IMR-90 (cell line): ENCODE results near the gene LUZP1. TPM values are rescaled to one million over a fixed set of nuclear protein-coding genes. Genes with fewer than 3 reads are reported as not detected.

Experiments used
- ATAC-seq: fragments of 200-7000 bp; cut with Tn5 transposase; 2 replicates; pipeline ENCODE4 v1.9.1; 2020; ENCODE audit warnings: low read depth, mild to moderate bottlenecking, moderate library complexity
- BruUV-seq: library from RNA; stranded (reverse); fragments of 400-500 nt; replicated peaks from 2 replicates; lab custom pipeline; 2021; lab: Mats Ljungman, UMichigan
- CTCF ChIA-PET: fragments of 300-600 bp; formaldehyde crosslinking; extraction: SDS; loops from one replicate; lab custom pipeline; 2021; ENCODE audit warnings: antibody characterized with exemption; lab: Yijun Ruan, JAX
- POLR2A ChIA-PET: fragments of 300-600 bp; sonication (Branson Sonifier 250); formaldehyde crosslinking; loops from one replicate; lab custom pipeline; 2022; ENCODE audit warnings: antibody characterized with exemption; ENCODE audit not compliant: unreplicated experiment; lab: Charles Lee
- DNase-seq: peaks from one replicate; pipeline ENCODE4 v3.0.0; 2013
- H2AFZ ChIP-seq: replicated peaks from 2 replicates; pipeline ENCODE3; 2013; ENCODE audit warnings: low read length, mild to moderate bottlenecking; ENCODE audit not compliant: poor library complexity
- H2AK5ac ChIP-seq: 2 replicates; pipeline ENCODE4 v1.6.1; 2013; ENCODE audit warnings: low read depth, low read length, inconsistent platforms
- H2AK9ac ChIP-seq: replicated peaks from 2 replicates; pipeline ENCODE3; 2013; ENCODE audit warnings: mild to moderate bottlenecking, low read depth, low read length, moderate library complexity; ENCODE audit not compliant: poor library complexity
- H2BK120ac ChIP-seq: 2 replicates; pipeline ENCODE4 v1.6.1; 2013; ENCODE audit warnings: low read depth, low read length, inconsistent platforms
- H2BK15ac ChIP-seq: 3 replicates; pipeline ENCODE4 v1.6.1; 2013; ENCODE audit warnings: low read depth, low read length, inconsistent platforms
- H2BK20ac ChIP-seq: 2 replicates; pipeline ENCODE4 v1.6.1; 2013; ENCODE audit warnings: low read depth, mild to moderate bottlenecking, inconsistent platforms, low read length, moderate library complexity
- H2BK5ac ChIP-seq: 2 replicates; pipeline ENCODE4 v1.6.1; 2013; ENCODE audit warnings: mild to moderate bottlenecking, low read depth, low read length, inconsistent platforms; ENCODE audit not compliant: poor library complexity, severe bottlenecking
- H3K14ac ChIP-seq: replicated peaks from 2 replicates; pipeline ENCODE4 v1.6.1; 2013; ENCODE audit warnings: low read depth, low read length, inconsistent platforms
- H3K18ac ChIP-seq: 2 replicates; pipeline ENCODE4 v1.6.1; 2013; ENCODE audit warnings: low read depth, low read length, control low read depth
- H3K23ac ChIP-seq: 2 replicates; pipeline ENCODE4 v1.6.1; 2013; ENCODE audit warnings: low read depth, low read length, inconsistent platforms
- H3K27ac ChIP-seq: 2 replicates; pipeline ENCODE4 v1.5.1; 2013; ENCODE audit warnings: mild to moderate bottlenecking, control low read depth, low read length; ENCODE audit not compliant: insufficient read depth
- H3K27me3 ChIP-seq: 2 replicates; pipeline ENCODE4 v1.6.1; 2013; ENCODE audit warnings: low read length; ENCODE audit not compliant: control insufficient read depth, insufficient read depth
- H3K36me3 ChIP-seq: 2 replicates; pipeline ENCODE4 v1.6.1; 2013; ENCODE audit warnings: low read length, mixed read lengths; ENCODE audit not compliant: control insufficient read depth, insufficient read depth
- H3K4ac ChIP-seq: 2 replicates; pipeline ENCODE4 v1.6.1; 2013; ENCODE audit warnings: low read depth, low read length, inconsistent platforms
- H3K4me1 ChIP-seq: 2 replicates; pipeline ENCODE4 v1.6.1; 2013; ENCODE audit warnings: low read length, mixed read lengths; ENCODE audit not compliant: control insufficient read depth, insufficient read depth
- H3K4me2 ChIP-seq: 2 replicates; pipeline ENCODE4 v1.6.1; 2013; ENCODE audit warnings: low read depth, mild to moderate bottlenecking, control low read depth, low read length, moderate library complexity
- H3K4me3 ChIP-seq: 2 replicates; pipeline ENCODE4 v1.5.1; 2013; ENCODE audit warnings: low read depth, mild to moderate bottlenecking, control low read depth, low read length, moderate library complexity; ENCODE audit not compliant: insufficient read depth
- H3K56ac ChIP-seq: 2 replicates; pipeline ENCODE4 v1.6.1; 2013; ENCODE audit warnings: low read length, inconsistent platforms; ENCODE audit not compliant: insufficient read depth; ENCODE audit errors: extremely low read depth
- H3K79me1 ChIP-seq, 2 experiments: 2 replicates each; pipeline ENCODE4 v1.6.1; 2013; ENCODE audit warnings: low read length in 2 of 2, inconsistent platforms in 1 of 2, low read depth in 1 of 2
- H3K9ac ChIP-seq: 2 replicates; pipeline ENCODE4 v1.6.1; 2013; ENCODE audit warnings: low read depth, low read length, control low read depth
- H3K9me1 ChIP-seq: 2 replicates; pipeline ENCODE4 v1.6.1; 2013; ENCODE audit warnings: low read length, inconsistent platforms; ENCODE audit not compliant: insufficient read depth
- H3K9me3 ChIP-seq: 2 replicates; pipeline ENCODE4 v1.6.1; 2013; ENCODE audit warnings: low read length; ENCODE audit not compliant: control insufficient read depth, insufficient read depth
- H4K20me1 ChIP-seq: 2 replicates; pipeline ENCODE4 v1.6.1; 2013; ENCODE audit warnings: low read length, inconsistent platforms; ENCODE audit not compliant: insufficient read depth
- H4K5ac ChIP-seq: 2 replicates; pipeline ENCODE4 v1.6.1; 2013; ENCODE audit warnings: mild to moderate bottlenecking, low read depth, low read length, control low read depth
- H4K8ac ChIP-seq, 2 experiments: 2 replicates each; pipeline ENCODE4 v1.6.1; 2013; ENCODE audit warnings: low read depth in 2 of 2, low read length in 2 of 2, control low read depth in 1 of 2, inconsistent platforms in 1 of 2
- H4K91ac ChIP-seq: 2 replicates; pipeline ENCODE4 v1.6.1; 2013; ENCODE audit warnings: low read depth, low read length, inconsistent platforms; ENCODE audit not compliant: insufficient read depth
- BHLHE40 ChIP-seq: fragments of 150-350 bp; IDR thresholded peaks from 2 replicates; pipeline ENCODE4 v1.6.1; 2016; ENCODE audit warnings: mild to moderate bottlenecking, low read depth, low read length
- CEBPB ChIP-seq: IDR thresholded peaks from 2 replicates; pipeline ENCODE4 v1.6.1; 2012; ENCODE audit warnings: low read depth, low read length, improper control_type of control experiment
- CHD1 ChIP-seq: IDR thresholded peaks from 2 replicates; pipeline ENCODE4 v1.6.1; 2012; ENCODE audit warnings: low read depth, low read length, improper control_type of control experiment
- CTCF ChIP-seq: conservative IDR thresholded peaks from 2 replicates; pipeline ENCODE4 v1.5.1; 2012; ENCODE audit warnings: mild to moderate bottlenecking, low read depth, low read length, improper control_type of control experiment
- ELK1 ChIP-seq: fragments of 150-350 bp; IDR thresholded peaks from 2 replicates; pipeline ENCODE4 v1.6.1; 2016; ENCODE audit warnings: low read depth, mild to moderate bottlenecking, low read length, moderate library complexity, borderline replicate concordance
- FOS ChIP-seq: fragments of 150-350 bp; IDR thresholded peaks from 2 replicates; pipeline ENCODE4 v1.6.1; 2016; ENCODE audit warnings: low read depth, low read length
- MAFK ChIP-seq: IDR thresholded peaks from 2 replicates; pipeline ENCODE4 v1.6.1; 2012; ENCODE audit warnings: low read depth, low read length, improper control_type of control experiment
- MAZ ChIP-seq: IDR thresholded peaks from 2 replicates; pipeline ENCODE4 v1.6.1; 2012; ENCODE audit warnings: low read depth, mild to moderate bottlenecking, low read length, improper control_type of control experiment, moderate library complexity, borderline replicate concordance
- POLR2A ChIP-seq: IDR thresholded peaks from 2 replicates; pipeline ENCODE4 v1.6.1; 2012; ENCODE audit warnings: mild to moderate bottlenecking, low read depth, low read length
- RAD21 ChIP-seq: IDR thresholded peaks from 2 replicates; pipeline ENCODE4 v1.6.1; 2012; ENCODE audit warnings: low read length, improper control_type of control experiment
- RCOR1 ChIP-seq: IDR thresholded peaks from 2 replicates; pipeline ENCODE4 v1.6.1; 2012; ENCODE audit warnings: mild to moderate bottlenecking, low read length, improper control_type of control experiment; ENCODE audit not compliant: insufficient replicate concordance
- RFX5 ChIP-seq: IDR thresholded peaks from 2 replicates; pipeline ENCODE4 v1.8.0; 2012; ENCODE audit warnings: low read depth, mild to moderate bottlenecking, low read length, moderate library complexity
- SMC3 ChIP-seq: fragments of 150-350 bp; IDR thresholded peaks from 2 replicates; pipeline ENCODE4 v1.6.1; 2016; ENCODE audit warnings: low read depth, mild to moderate bottlenecking, antibody characterized with exemption, low read length, moderate library complexity
- WGBS, 2 experiments: methylation state at CpG; one replicate each; pipeline versions ENCODE4 v1.1.5 to v1.1.7; 2013; ENCODE audit warnings: missing lambda C conversion rate in 2 of 2; ENCODE audit not compliant: insufficient read length in 1 of 2; ENCODE audit errors: extremely low coverage in 2 of 2; 5-methylcytosine and 5-hydroxymethylcytosine counted together
- dilution Hi-C: fragments of 300-500 bp; cut with HindIII; formaldehyde crosslinking; loops from one replicate; pipeline ENCODE4 v1.14.3; 2018; ENCODE audit warnings: low sequenced_read_pairs; ENCODE audit not compliant: unreplicated experiment
- in situ Hi-C: fragments of 300-500 bp; cut with MboI; formaldehyde crosslinking; loops from 3 replicates; pipeline ENCODE4 v1.14.3; 2019; ENCODE audit warnings: low sequenced_read_pairs, inconsistent platforms, mixed read lengths
- intact Hi-C: fragments of 100-400 bp; cut with micrococcal nuclease; formaldehyde crosslinking; loops from 2 replicates; pipeline ENCODE4 v1.10.0; 2022
- polyA plus RNA-seq, 3 experiments: library from polyadenylated mRNA; depleted of rRNA; stranded (reverse); fragments of >200 nt; gene quantifications; 2 replicates each; pipeline ENCODE4 v1.2.3, GENCODE V29; 2012; ENCODE audit warnings: low replicate concordance in 1 of 3
- total RNA-seq: library from RNA; depleted of rRNA; stranded (reverse); fragments of >200 nt; gene quantifications from 2 replicates; pipeline ENCODE4 v1.2.3, GENCODE V29; 2012
- TF ChIP-seq, protein P1 (sequence below): fragments of 150-350 bp; IDR thresholded peaks from 2 replicates; pipeline ENCODE4 v1.6.1; 2017; ENCODE audit warnings: mild to moderate bottlenecking, antibody characterized with exemption, low read length, low read depth

LUZP1 gene
- total and polyA plus RNA-seq, 2 of the 4 experiments (the other 2 are of a cell fraction), result 13.1 to 31.7 TPM

GRCh38 chr1:23163395-23163794, 5.3 kb downstream of the LUZP1 start:
- Histone ChIP-seq H4K20me1 (peaks cover 95% of the 10 kb centered on the region), H3K4me2 (peak overlapping the region; percentile 51; the same call in 1 of the 2 replicates)
- TF ChIP-seq RFX5 (no peak), RCOR1 (no peak), MAZ (no peak), CEBPB (peak; percentile 92), RAD21 (no peak), CTCF (no peak), MAFK (0 out of 2 replicates have a peak, but pooled peaks have one; percentile 26), CHD1 (no peak), FOS (no peak), ELK1 (no peak), POLR2A (no peak), BHLHE40 (no peak), SMC3 (no peak)
- TF ChIP-seq, protein P1, sequence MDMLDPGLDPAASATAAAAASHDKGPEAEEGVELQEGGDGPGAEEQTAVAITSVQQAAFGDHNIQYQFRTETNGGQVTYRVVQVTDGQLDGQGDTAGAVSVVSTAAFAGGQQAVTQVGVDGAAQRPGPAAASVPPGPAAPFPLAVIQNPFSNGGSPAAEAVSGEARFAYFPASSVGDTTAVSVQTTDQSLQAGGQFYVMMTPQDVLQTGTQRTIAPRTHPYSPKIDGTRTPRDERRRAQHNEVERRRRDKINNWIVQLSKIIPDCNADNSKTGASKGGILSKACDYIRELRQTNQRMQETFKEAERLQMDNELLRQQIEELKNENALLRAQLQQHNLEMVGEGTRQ, result no peak

More at GRCh38 chr1:23163395-23163794, 5.3 kb downstream of the LUZP1 start:
- Histone ChIP-seq H4K8ac (0 out of 4 replicates have a peak overlapping the region, but pooled peaks of 1 of the 2 experiments have one; percentile 39), H2BK5ac (no peak overlapping the region), H2BK15ac (no peak overlapping the region), H3K27me3 (no peaks in the 10 kb centered on the region), H3K27ac (no peak overlapping the region), H4K91ac (no peak overlapping the region), H3K4ac (no peak overlapping the region), H2AK5ac (no peak overlapping the region; the same call in 1 of the 2 replicates), H3K56ac (no peak overlapping the region), H3K36me3 (no peaks in the 10 kb centered on the region), H2AFZ (no peak overlapping the region), H3K9me3 (no peaks in the 10 kb centered on the region), H3K9me1 (peaks cover 21% of the 10 kb centered on the region), H3K9ac (no peak overlapping the region), H2BK120ac (no peak overlapping the region), H3K4me1 (peaks cover 4% of the 10 kb centered on the region), H3K4me3 (no peak overlapping the region), H2AK9ac (no peak overlapping the region), H3K23ac (no peak overlapping the region), H4K5ac (peak overlapping the region; percentile 57; the same call in 1 of the 2 replicates), H3K18ac (peak overlapping the region; percentile 36; the same call in 1 of the 2 replicates), H3K79me1 (peaks cover 2 to 50% of the 10 kb centered on the region in 2 experiments; a peak in 2 of 4 replicates), H3K14ac (0 out of 2 replicates have a peak overlapping the region, but pooled peaks have one; percentile 9), H2BK20ac (no peak overlapping the region)
- WGBS, 2 experiments, result no CpG with 5 or more reads among the region's 3 CpGs
- in situ Hi-C loops, result no loop called here
- dilution Hi-C loops, result no loop called here
- DNase-seq, result no peak
- POLR2A ChIA-PET, result interaction anchor here (0.7 kb wide), 1 partner anchor 181 kb away, joined by 17 read pairs; the partner anchor contains the start of gene HNRNPR
- CTCF ChIA-PET, result interaction anchor here (0.5 kb wide), 2 partner anchors 62 to 199 kb away, joined by 3 read pairs; no protein-coding TSS in a partner anchor
- BruUV-seq, result no TSS peak
- intact Hi-C loops, result no loop called here
- no peak for ATAC-seq
